ENCODE measurements around the gene HCCS.

- TF ChIP-seq CTCF (conservative IDR thresholded peaks at IDR 0.05; ENCODE audit: low read depth in 2 of 2) (no peak), EZH2 (IDR thresholded peaks at IDR 0.05; ENCODE audit: low read depth, unreplicated experiment) (no peak), POLR2AphosphoS5 (IDR thresholded peaks at IDR 0.05; ENCODE audit: low read depth) (no peak), REST (IDR thresholded peaks at IDR 0.05; ENCODE audit: unreplicated experiment) (no peak), NANOG (IDR thresholded peaks at IDR 0.05; ENCODE audit: borderline replicate concordance) (no peak)
These were observed 13.2 kb upstream of the HCCS start for GRCh38 chrX:11097933-11098332.

All from GM23338 (cell line).